ENCODE results near the gene ARMC2. TPM values are rescaled to one million over a fixed set of nuclear protein-coding genes. Genes with fewer than 3 reads are reported as not detected.

ARMC2 gene
- total RNA-seq, 2 experiments from 2014 or later, result 2.7 to 4.6 TPM

DNA sequence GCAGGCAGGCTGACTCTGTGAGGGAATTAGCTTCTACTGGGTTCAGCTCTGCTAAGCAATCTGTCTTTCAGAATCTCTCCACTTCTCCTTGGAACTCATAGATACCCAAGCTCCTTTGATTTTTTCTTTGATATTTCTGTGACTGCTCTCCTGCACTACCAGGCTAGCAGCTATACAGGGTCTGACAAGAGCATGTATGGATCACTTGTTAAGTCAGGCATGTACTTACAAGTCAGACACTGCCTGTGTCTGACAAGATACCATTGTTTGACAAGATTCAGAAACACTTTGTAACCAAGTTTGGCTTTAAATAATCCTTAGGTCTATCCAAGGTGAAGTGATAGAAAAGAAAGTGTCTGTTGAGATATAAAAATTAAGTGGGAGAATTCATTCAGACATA, 167.0 kb downstream of the ARMC2 start:
- Mint-ChIP-seq H3K27me3 (no peaks in the 10 kb centered on the region), H3K9me3 (no peaks in the 10 kb centered on the region), H3K27ac (peak overlapping the region; percentile 32), H3K4me3 (no peak overlapping the region), H3K4me1 (ENCODE audit: low read depth) (peaks cover 50% of the 10 kb centered on the region), H3K36me3 (ENCODE audit: low read depth) (no peaks in the 10 kb centered on the region)
- DNase-seq (no peak), ATAC-seq (peak; percentile 26)
- ChIA-PET CTCF (interaction anchor here (0.7 to 1.1 kb wide), 3 partner anchors 13 to 100 kb away, joined by 3 to 4 read pairs (median 3); no protein-coding TSS in a partner anchor), POLR2A (interaction anchor here (0.6 to 1.1 kb wide), 2 partner anchors 15 to 99 kb away, joined by 3 read pairs; no protein-coding TSS in a partner anchor)
- TF ChIP-seq, protein P1, sequence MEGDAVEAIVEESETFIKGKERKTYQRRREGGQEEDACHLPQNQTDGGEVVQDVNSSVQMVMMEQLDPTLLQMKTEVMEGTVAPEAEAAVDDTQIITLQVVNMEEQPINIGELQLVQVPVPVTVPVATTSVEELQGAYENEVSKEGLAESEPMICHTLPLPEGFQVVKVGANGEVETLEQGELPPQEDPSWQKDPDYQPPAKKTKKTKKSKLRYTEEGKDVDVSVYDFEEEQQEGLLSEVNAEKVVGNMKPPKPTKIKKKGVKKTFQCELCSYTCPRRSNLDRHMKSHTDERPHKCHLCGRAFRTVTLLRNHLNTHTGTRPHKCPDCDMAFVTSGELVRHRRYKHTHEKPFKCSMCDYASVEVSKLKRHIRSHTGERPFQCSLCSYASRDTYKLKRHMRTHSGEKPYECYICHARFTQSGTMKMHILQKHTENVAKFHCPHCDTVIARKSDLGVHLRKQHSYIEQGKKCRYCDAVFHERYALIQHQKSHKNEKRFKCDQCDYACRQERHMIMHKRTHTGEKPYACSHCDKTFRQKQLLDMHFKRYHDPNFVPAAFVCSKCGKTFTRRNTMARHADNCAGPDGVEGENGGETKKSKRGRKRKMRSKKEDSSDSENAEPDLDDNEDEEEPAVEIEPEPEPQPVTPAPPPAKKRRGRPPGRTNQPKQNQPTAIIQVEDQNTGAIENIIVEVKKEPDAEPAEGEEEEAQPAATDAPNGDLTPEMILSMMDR (IDR thresholded peaks at IDR 0.05), result no peak
- intact Hi-C loops (cut with micrococcal nuclease), result loop anchor here (5.0 kb wide), 1 partner anchor 367 kb away; the partner anchor contains the start of gene CD164

DNA sequence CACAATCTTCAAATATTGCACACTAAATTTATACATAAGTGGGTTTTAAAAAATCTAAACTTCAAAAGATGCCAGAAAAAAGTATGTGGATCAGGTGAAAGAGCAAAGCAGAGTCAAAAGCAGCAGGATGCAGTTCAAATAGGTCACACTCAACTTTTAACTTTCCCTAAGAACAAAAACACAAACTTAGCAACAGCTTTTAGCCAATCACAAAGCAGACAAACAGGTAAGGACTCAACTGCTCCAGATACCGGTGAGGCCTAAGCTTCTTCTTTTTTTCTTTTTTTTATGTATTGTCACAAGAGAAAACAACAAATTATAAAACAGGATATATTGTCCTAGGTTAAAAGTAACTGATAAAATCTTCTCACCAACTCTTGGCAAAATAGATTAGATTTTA, 171.7 kb downstream of the ARMC2 start:
- intact Hi-C loops (cut with micrococcal nuclease), result loop anchor here (5.0 kb wide), 1 partner anchor 362 kb away; the partner anchor contains the start of gene CD164

DNA sequence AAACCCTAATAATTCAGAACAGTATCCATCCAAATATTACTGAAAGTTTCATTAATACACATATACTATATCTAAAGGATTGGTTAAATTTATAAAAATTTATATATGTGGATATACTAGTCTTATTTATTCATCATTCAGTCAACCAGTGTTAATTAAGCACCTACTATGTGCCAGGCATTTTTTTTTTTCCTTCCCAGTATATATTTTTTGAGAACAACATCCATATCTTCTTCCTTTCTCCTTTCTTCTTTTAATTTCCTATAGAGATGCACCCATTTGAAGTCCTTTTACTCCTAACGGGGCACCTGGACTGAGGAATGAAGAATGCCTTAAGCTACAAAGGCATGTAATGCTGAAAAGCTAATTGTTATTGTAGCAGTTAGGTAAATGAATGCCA, 173.6 kb downstream of the ARMC2 start:
- H3K9me3 Mint-ChIP-seq, result no peaks in the 10 kb centered on the region
- DNase-seq, result no peak
- H3K4me1 Mint-ChIP-seq (ENCODE audit: low read depth), result peaks cover 33% of the 10 kb centered on the region
- no peak overlapping the region for H3K4me3 Mint-ChIP-seq
- ChIA-PET CTCF (interaction anchor here (1.5 kb wide), 1 partner anchor 49 kb away, joined by 3 read pairs; no protein-coding TSS in a partner anchor), POLR2A (interaction anchor here (0.9 kb wide), 1 partner anchor 361 kb away, joined by 3 read pairs; the partner anchor contains the start of gene CD164)
- no peak for ATAC-seq
- TF ChIP-seq, protein P1 (IDR thresholded peaks at IDR 0.05), result no peak
- intact Hi-C loops (cut with micrococcal nuclease), result no loop called here
- H3K36me3 Mint-ChIP-seq (ENCODE audit: low read depth), result no peaks in the 10 kb centered on the region
- no peak overlapping the region for H3K27ac Mint-ChIP-seq
- H3K27me3 Mint-ChIP-seq, result no peaks in the 10 kb centered on the region

More for the DNA sequence above, 171.7 kb downstream of the ARMC2 start:
- ChIA-PET POLR2A (no interaction called here), CTCF (no interaction called here)
- ATAC-seq (no peak), DNase-seq (no peak)
- Mint-ChIP-seq H3K27me3 (no peaks in the 10 kb centered on the region), H3K4me3 (no peak overlapping the region), H3K9me3 (no peaks in the 10 kb centered on the region), H3K4me1 (ENCODE audit: low read depth) (peaks cover 32% of the 10 kb centered on the region), H3K27ac (no peak overlapping the region), H3K36me3 (ENCODE audit: low read depth) (no peaks in the 10 kb centered on the region)
- TF ChIP-seq, protein P1 (IDR thresholded peaks at IDR 0.05), result no peak

DNA sequence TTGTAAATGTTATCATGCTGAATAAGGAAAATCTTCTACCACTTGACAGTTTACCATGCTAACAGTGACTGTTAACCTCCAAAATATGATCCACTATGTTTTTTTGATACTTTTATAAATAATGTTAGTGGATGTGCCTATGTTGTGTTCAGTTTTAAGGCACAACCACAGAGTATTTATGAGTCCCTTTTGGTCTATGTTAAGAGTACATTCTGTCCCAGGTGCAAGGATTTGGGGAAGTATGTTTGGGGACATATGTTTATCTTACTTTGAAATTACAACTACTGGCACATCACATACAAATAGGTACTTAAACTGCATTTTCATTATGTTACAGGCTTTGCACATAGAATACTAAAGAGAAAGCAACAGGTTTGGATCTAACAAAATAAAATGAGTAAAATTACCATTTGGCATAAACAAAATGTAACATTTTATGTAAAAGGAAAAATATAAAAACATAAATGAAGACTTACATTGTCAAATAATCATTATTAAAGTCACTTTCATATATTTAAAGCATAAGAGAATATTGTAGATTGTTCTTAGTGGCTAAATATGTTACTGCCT, 175.2 kb downstream of the ARMC2 start:
- H3K4me1 Mint-ChIP-seq (ENCODE audit: low read depth), result peaks cover 33% of the 10 kb centered on the region
- TF ChIP-seq, protein P1 (IDR thresholded peaks at IDR 0.05), result no peak
- intact Hi-C loops (cut with micrococcal nuclease), result no loop called here
- H3K27me3 Mint-ChIP-seq, result no peaks in the 10 kb centered on the region
- no peak overlapping the region for H3K27ac Mint-ChIP-seq
- no peak for ATAC-seq
- no peaks in the 10 kb centered on the region for H3K9me3 Mint-ChIP-seq
- ChIA-PET POLR2A (interaction anchor here (0.7 kb wide), 1 partner anchor 469 kb away, joined by 3 read pairs; no protein-coding TSS in a partner anchor), CTCF (no interaction called here)
- DNase-seq, result no peak
- H3K36me3 Mint-ChIP-seq (ENCODE audit: low read depth), result no peaks in the 10 kb centered on the region
- H3K4me3 Mint-ChIP-seq, result no peak overlapping the region

Other genes with a start within 250 kb of the ARMC2 start
- gene SESN1, start 246.4 kb downstream of the ARMC2 start, total RNA-seq, result 10 to 100 TPM; 22.1 to 23.3 TPM
- gene CEP57L1, start 247.1 kb downstream of the ARMC2 start, total RNA-seq, result 10 to 100 TPM; 25.0 to 25.8 TPM